Left renal cortex interstitium (tissue), 4 donors: ENCODE measurements around the gene CASP3. TPM values are rescaled to one million over a fixed set of nuclear protein-coding genes. Genes with fewer than 3 reads are reported as not detected.

ENCODE experiments used
- DNase-seq, 4 donors: peaks; one replicate each; pipeline ENCODE4 v3.0.0-alpha.2; 2013; ENCODE audit warnings: low read depth in 4 of 4, low spot score in 2 of 4, missing footprints in 1 of 4
- polyA plus RNA-seq, 4 donors: library from polyadenylated mRNA; unstranded; fragments of 120-200 nt; gene quantifications; one replicate each; pipeline ENCODE4 v1.2.1, GENCODE V29; 2013; ENCODE audit not compliant: insufficient read length in 4 of 4

The CASP3 gene
- polyA plus RNA-seq, result 10 to 100 TPM; 29.5 to 38.0 (median 32.7) TPM

- peak; percentile 81 to 91 (median 87) for DNase-seq
Measured at GRCh38 chr4:184649026-184649970, at the start of gene CASP3, which contains the start of gene PRIMPOL. Gene CASP3, minus strand, starts transcription at chr4:184649447. Its CDS starts 10,994 bp downstream, at chr4:184638453. Gene PRIMPOL, plus strand, starts transcription at chr4:184649738. Its CDS starts 7,403 bp downstream, at chr4:184657141.

DNA sequence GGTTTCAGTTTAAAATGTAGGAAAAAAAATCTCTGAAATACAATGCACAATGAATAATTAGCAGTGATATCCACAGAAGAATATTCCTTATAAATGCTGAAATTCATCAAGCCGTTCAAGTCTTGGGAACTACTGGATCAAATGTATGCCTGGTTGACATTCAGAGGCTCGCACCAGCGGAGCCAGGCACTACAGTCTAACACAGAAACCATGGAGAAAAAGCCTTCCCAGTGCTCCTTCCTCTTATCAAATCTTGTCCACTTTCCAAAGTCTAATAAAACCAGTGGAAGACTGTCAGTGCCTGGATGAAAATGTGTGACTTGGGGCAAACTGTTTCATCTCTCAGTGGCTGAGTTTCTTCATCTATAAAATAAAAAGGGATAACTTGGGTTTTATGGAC lies 48.7 kb upstream of the CASP3 start:
- no peak for DNase-seq

GRCh38 chr4:184695178-184695896 lies 46.1 kb upstream of the CASP3 start:
- no peak for DNase-seq

GRCh38 chr4:184694412-184694956 lies 45.2 kb upstream of the CASP3 start:
- no peak for DNase-seq

GRCh38 chr4:184693056-184693455 lies 43.8 kb upstream of the CASP3 start:
- no peak for DNase-seq

DNA sequence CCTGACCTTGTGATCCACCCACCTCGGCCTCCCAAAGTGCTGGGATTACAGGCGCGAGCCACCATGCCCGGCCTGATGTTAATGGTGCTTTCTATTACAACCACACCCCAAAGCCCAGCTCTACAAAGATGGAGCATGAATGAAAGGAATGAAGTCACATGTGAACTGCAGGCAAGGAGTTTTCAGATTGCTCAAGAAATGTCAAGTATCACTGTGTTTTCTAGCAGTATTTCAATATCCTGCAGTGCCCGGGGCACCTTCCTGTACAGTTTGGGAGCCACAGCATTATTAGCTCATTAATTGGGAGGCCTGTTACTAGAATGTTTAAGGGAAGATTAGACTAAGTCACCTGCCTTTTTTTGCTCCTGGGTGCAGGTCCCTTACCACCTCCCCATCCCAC lies 40.4 kb upstream of the CASP3 start:
- no peak for DNase-seq

DNA sequence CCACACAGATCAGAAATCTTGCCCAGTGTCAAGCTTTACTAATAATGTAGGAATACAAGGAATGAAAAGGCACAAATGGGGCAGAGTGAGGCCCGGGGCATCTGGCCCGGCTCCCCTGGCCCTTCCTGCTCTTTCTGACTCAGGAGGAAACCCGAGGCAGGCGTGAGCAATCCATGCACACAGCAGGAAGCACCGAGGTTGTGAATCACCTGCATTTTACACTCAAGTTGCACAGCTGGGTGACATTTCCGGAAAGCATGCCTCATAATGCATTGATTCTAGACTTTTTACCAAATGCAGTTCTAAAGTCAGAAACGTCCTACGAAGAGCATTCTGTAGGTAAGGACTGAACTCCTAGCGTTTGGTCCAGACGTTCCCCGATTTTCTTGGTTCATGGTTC lies 39.2 kb upstream of the CASP3 start:
- peak in 1 of 4 donors; percentile 8 for DNase-seq

DNA sequence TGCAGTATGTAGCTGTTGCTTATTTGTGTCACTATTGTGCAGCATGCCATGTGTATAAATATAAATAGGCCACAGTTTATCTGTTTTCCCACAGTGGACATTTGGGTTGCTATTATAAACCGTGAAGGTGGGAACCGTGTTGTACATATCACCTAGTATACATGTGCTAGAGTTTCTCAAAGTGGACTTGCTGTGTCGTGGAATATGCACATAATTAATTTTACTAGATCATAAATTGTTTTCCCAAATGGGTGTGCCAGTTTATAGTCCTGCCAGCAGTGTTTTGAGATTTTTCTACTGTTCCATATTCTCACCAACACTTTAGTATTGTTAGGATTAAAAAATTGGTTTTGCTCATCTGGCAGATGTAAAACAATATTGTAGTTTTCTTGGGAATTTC lies 38.8 kb upstream of the CASP3 start:
- DNase-seq, result no peak

DNA sequence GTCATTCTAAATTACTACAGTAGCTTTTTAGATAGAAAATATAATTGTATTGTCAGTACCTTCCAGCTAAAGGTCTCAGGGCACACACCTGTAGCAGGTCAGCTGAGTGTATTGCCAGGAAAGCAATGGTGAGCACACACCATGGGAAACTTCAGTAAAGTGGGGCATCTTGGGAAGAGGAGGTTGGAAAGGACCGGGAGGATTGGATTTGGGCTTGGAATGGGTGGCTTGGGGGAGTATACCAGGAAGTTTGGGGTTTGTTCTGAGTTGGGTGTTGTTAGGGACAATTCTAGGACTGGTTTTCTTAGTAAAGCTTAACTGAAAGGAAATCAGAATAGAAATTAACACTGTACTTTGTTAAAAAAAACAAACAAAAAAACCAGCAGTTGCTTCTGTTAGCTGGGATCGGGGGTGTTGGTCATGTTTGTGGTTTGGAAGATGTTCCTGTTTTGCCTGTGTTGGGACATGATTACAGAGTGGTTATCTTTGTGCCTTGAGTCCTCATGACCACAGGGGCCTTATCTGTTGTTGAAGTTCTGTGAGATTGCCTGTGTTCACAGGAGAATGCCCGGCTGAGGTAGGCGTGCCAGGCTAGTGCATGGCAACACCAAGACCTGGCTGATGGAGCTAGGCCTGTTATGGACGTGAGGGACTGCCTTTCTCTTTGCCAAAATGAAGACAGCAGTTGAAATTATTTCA lies 35.4 kb upstream of the CASP3 start:
- DNase-seq, result no peak

GRCh38 chr4:184681916-184682315 lies 32.7 kb upstream of the CASP3 start:
- DNase-seq, result no peak

GRCh38 chr4:184680698-184681097 lies 31.5 kb upstream of the CASP3 start:
- DNase-seq, result no peak

- no peak for DNase-seq
Measured at GRCh38 chr4:184675821-184676492, 26.7 kb upstream of the CASP3 start.

GRCh38 chr4:184675018-184675417 lies 25.8 kb upstream of the CASP3 start:
- no peak for DNase-seq

- no peak for DNase-seq
Measured at GRCh38 chr4:184674011-184674410, 24.8 kb upstream of the CASP3 start.

- DNase-seq, result no peak
Measured at GRCh38 chr4:184672741-184673140, 23.5 kb upstream of the CASP3 start.

- DNase-seq, result no peak
Measured at GRCh38 chr4:184671101-184671500, 21.9 kb upstream of the CASP3 start.

GRCh38 chr4:184669251-184669650 lies 20.0 kb upstream of the CASP3 start:
- no peak for DNase-seq

GRCh38 chr4:184668511-184669114 lies 19.4 kb upstream of the CASP3 start:
- no peak for DNase-seq

DNA sequence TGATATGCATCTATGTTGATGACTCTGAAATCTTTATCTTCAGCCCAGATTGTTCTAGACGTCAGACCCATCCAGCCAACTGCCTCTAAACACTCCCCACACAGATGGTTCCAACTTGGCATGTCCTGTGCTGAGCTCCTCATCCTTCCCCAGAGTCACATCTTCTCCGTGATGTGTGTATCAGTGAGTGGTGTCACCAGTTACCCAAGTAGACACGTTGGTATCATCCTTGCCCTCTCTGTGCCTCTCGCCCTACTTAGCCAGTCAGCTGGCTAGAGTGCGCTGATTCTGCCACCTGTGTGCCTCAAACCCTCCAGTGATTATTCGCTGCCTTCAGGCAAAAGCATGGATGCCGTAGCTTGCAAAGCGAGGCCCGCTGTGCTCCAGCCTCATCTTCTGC lies 18.8 kb upstream of the CASP3 start:
- no peak for DNase-seq

DNA sequence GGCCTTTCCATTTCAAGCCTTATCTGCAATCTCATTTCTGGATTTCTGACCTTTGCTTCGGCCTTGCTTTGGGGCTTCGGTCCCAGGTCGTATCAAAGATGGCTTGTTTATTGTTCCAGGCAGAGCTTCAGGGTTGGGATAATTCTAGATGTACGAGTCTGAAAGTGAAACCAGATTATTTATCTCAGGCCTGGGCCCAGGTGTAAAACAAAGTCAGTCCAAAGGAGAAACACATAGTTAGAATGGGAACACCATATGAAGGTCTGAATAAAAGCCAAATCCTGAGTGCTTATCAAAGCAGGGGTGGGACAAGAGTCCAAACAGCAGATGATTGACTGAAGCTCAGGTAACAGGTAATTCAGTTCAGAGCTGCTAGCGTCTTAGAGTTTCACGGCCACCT lies 17.4 kb upstream of the CASP3 start:
- no peak for DNase-seq
